DMS53 (cell line): ENCODE measurements around the gene ARHGEF19.
"Not testable (repeated sequence)": the region's sequence is repeated elsewhere in the genome, so short reads cannot be mapped to it uniquely, and the experiment has no call there.

Experiments
- DNase-seq: peaks from one replicate; lab custom pipeline; 2025; lab: John Stamatoyannopoulos, UW

ARHGEF19 gene

DNA sequence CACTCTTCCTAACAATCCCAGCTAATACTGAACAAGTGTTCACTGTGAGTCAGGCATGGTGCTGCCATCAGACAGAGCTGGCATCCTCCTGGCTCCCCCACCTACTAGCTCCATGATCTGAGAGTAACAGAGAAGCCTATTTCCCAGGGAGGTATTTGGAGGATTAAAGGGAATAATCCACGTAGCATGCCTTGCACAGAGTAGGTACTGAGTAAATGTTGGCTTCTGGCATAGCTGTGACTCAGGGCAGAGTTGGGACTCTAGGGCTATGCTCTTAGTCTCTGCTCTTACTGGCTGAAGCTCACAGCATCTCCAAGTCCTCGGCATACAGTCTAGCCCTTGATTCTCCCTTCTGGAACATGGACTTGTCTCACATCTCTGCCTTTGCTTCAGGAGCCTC lies 8.2 kb downstream of the ARHGEF19 start:
- DNase-seq: no peak

- no peak for DNase-seq
Measured at GRCh38 chr1:16203550-16203949, 8.9 kb downstream of the ARHGEF19 start.

DNA sequence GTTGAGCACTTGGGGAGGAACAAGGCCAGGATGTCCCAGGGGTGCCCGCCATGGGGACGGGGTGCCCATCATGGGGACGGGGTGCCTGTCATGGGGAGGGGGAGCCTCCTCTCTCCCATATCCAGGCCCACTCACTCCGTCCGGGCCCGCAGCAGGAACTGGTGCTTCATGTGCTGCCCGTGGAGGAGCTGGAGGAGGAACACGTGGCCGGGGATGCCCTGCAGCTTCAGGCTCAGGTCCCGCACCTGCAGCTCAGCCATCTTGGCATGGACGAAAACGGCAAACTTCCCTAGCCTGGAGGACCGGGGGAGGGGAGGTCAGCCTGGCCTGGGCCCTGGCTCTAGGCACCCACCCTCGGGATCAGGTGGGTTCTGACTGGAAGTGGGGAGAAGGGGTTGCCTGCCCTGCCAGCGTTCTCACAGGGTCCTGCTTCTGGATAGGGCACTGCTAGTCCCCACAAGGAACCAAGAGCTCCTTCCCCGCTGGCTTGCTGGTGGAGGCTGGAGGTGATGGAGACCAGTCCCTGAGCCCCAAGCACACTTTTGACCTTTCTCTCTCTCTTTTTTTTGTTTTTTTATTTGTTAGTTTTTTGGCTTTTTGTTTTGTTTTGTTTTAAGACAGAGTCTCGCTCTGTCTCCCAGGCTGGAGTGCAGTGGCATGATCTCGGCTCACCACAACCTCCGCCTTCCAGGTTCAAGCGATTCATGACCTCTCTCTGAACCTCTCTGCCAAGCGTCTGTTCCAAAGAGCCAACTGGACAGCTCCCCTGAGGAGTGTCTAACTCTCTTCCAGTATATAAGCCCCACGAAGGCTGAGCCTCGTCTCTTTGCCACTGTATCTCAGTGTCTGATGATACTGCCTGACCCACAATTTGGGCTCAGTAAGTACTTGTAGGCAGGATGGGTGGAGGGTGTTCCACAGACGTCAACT lies 9.9 kb downstream of the ARHGEF19 start:
- DNase-seq: no peak

- no peak for DNase-seq
Measured at GRCh38 chr1:16199700-16200099, 12.8 kb downstream of the ARHGEF19 start.

GRCh38 chr1:16199157-16199501 lies 13.3 kb downstream of the ARHGEF19 start:
- DNase-seq: no peak

DNA sequence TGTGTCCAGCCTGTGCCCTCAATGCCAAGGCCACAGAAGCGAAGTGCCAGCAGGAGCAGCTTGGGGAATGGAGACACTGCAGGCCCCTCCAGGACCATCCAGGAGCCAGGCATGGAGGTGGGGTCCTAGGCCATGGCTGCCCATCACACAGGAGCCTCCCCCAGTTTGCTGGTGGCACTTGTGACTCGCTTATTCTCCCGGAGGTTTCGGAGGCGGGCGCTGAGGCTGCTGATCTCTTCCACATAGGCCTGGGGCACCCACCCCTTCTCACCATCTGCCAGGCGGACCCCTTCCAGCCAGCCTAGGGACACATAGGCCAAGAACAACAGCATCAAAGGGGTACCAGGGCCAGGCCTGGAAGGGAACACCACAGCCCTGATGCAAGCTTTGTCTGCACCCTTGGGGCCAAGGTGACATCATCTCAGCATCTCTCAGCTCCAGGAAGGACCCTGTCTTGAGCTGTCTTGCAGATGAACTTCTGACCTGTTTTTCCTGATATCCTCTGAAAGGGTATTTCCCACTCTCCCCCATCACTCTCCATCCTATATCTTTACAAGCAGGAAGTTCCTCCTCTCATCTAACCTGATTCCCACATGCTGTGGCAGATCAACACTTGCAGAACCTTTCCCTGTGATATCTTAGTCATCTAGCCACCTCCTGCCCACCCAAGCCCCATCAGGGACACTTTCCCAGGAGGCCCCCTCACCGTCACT lies 13.9 kb downstream of the ARHGEF19 start:
- DNase-seq: no peak

- DNase-seq: no peak
Measured at GRCh38 chr1:16196874-16197273, 15.6 kb downstream of the ARHGEF19 start.

- DNase-seq: not testable (repeated sequence)
Measured at GRCh38 chr1:16196139-16196538, 16.3 kb downstream of the ARHGEF19 start.

DNA sequence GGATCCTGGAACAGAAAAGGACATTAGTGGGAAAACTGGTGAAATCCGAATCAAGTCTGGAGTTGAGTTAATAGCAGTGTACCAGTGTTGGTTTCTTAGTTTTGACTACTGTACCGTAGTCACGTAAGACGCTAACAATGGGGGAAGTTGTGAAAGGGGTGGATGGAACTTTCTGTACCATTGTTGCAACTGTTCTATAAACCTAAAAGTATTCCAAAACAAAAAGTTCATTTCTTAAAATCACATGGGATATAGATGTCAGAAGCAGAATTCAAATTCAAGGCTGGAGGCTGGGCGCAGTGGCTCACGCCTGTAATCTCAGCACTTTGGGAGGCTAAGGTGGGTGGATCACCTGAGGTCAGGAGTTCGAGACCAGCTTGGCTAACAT lies 16.9 kb downstream of the ARHGEF19 start:
- no peak for DNase-seq

- no peak for DNase-seq
Measured at GRCh38 chr1:16191916-16192546, 20.4 kb downstream of the ARHGEF19 start.

- DNase-seq: no peak
Measured at GRCh38 chr1:16191309-16191708, 21.1 kb downstream of the ARHGEF19 start.

GRCh38 chr1:16189921-16190621 lies 22.4 kb downstream of the ARHGEF19 start:
- DNase-seq: peak; percentile 81

DNA sequence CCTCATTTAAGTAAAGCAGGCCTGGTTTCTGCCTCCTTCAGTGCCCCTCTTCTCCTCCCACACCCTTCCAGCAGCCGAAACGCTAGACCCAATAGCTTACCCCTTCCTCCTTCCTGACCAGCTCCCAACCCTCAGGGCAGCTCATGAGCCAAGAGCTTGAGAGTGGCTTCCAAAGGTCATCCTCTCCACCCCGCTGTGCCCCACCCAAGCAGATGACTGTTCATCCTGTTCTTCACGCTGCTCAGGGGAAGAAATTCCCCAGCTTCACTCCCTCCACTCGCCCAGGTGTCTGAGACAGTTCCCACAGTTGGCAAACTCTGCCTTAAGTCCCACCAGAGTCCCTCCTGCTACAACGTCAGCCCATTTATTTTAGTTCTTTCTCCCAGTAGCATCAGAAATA lies 23.4 kb downstream of the ARHGEF19 start:
- peak; percentile 32 for DNase-seq

GRCh38 chr1:16187748-16188401 lies 24.6 kb downstream of the ARHGEF19 start:
- peak; percentile 79 for DNase-seq

DNA sequence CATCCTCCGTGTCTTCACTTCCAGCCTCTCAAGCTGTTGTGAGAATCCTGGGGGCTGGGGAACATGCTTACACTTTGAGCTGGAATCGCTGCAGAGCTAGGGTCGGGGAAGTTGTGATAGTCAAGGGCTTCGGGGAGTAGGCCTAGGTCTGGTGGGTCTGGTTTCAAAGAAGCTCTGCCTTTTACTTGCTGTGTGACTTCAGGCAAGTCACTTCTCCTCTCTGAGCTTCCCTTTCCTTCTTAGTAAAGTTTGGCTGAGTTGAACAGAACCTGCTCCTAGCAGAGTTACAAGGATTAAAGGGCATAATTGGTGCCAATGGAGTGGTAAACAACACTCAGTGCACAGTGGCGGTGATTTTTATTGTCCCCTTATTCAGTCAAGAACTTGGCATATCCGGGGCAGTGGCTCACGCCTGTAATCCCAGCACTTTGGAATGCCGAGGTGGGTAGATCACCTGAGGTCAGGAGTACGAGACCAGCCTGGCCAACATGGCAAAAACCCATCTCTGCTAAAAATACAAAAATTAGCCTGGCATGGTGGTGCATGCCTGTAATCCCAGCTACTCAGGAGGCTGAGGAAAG lies 25.7 kb downstream of the ARHGEF19 start:
- DNase-seq: no peak

GRCh38 chr1:16184557-16185303 lies 27.7 kb downstream of the ARHGEF19 start:
- peak; percentile 38 for DNase-seq

DNA sequence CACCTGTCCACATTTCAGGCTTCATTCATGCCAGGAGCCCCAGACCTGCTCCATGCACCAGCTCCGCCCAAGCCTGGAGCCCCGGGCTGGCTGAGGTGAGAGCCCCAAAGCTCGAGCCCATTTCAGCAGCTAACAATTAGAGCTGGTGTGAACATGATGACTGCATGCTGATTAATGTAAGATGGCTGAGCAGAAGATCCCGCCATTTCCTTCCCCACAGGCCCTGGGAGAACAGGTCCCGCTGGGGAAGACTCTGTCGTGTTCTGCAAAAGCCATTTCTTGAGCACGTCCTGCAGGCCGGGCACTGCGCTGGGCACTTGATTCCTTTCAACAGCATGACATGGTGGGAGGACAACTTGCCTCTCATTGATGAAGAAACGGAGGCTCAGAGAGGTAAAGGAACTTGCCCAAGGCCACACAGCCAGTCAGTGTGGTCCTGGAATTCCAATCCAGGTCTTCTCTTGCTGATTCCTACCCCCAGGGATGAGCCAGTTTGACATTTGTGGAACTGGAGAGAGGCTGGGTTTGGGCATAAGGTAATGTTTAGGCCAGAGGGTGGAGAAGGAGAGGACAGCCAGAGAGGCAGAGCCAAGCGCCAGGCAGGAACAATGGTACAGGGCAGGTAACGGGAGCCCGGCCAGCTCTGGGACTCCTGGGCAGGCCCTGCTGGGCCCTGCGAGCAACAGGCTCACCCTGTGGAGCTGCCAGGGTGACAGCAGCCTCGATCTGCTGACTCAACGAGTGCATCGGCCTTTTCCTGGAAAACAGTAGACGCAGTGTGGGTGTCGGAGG lies 28.5 kb downstream of the ARHGEF19 start:
- peak; percentile 28 for DNase-seq

GRCh38 chr1:16183179-16183578 lies 29.3 kb downstream of the ARHGEF19 start:
- peak; percentile 90 for DNase-seq

DNA sequence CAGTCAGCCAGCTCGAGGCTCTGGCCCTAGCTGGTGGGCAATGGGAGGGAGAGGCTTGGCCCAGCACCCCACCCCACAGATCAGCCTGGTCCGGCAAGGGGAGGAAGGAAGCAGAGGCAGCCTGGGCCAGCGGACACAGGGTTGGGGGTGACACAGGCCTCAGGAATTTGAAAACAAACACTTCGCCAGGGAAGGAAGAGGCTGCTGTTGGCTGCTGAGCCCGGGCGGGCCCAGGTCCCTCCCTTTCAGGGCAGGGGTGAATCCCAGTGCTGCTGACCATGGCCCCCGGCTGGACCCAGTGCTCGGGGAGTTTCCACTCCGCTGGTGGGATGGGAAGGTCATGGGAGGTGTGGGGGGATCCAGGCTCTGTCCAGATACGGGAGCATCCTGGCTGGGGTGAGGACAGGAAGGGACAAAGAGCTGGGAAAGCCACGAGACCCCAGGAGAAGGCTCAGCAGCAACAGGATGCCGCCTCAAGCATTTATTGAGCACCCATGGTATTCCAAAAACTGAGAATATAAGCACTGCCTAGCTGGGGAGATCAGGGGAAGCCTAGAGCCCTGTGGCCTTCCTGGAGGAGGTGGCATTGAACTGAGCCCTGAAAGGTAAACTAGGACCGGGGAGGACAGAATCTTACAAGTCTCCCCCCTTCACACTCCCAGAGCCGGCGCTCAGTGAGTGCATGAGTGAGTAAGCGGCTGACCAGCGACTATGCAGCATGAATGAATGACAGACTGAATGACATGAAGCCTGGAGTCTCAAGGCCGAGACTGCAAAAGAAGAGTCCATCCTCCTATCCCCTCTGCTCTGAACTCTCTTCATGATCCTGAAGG lies 30.3 kb downstream of the ARHGEF19 start:
- DNase-seq: peak; percentile 81
